Natural killer cell (primary cell): ENCODE results near the gene USP3. TPM values are rescaled to one million over a fixed set of nuclear protein-coding genes. Genes with fewer than 3 reads are reported as not detected.

ENCODE experiments used
- ATAC-seq, 3 donors: fragments of 150-1000 bp in 2 of 3; fragments of 200-7000 bp in 1 of 3; cut with Tn5 transposase; 1 replicate in 1 of 3; 2 replicates in 2 of 3; pipeline ENCODE4 v1.10.0; 2021; ENCODE audit warnings: mild to moderate bottlenecking in 2 of 3, moderate library complexity in 2 of 3
- DNase-seq, 2 donors: peaks; one replicate each; pipeline versions ENCODE4 v3.0.0 to v3.0.0-alpha.2; 2013 to 2021; ENCODE audit warnings: mixed read lengths in 1 of 2
- H3K27ac ChIP-seq: one replicate; pipeline ENCODE4 v1.5.1; 2013; ENCODE audit warnings: mild to moderate bottlenecking, low read length
- H3K27me3 ChIP-seq: one replicate; pipeline ENCODE4 v1.6.1; 2013; ENCODE audit warnings: low read length; ENCODE audit not compliant: control insufficient read depth, insufficient read depth
- H3K36me3 ChIP-seq: one replicate; pipeline ENCODE4 v1.6.1; 2013; ENCODE audit warnings: low read length; ENCODE audit not compliant: control insufficient read depth, insufficient read depth
- H3K4me1 ChIP-seq: one replicate; pipeline ENCODE4 v1.6.1; 2013; ENCODE audit warnings: low read length; ENCODE audit not compliant: control insufficient read depth, insufficient read depth
- H3K4me3 ChIP-seq: one replicate; pipeline ENCODE4 v1.5.1; 2013; ENCODE audit warnings: low read length
- H3K9me3 ChIP-seq: one replicate; pipeline ENCODE4 v1.6.1; 2013; ENCODE audit warnings: low read length; ENCODE audit not compliant: control insufficient read depth, insufficient read depth
- H3K27ac Mint-ChIP-seq, 2 donors: one replicate each; pipeline ENCODE4 v1.8.0; 2022; ENCODE audit warnings: mild to moderate bottlenecking in 2 of 2, mixed read lengths in 2 of 2, moderate library complexity in 1 of 2
- H3K27me3 Mint-ChIP-seq, 2 donors: one replicate each; pipeline ENCODE4 v1.8.0; 2022; ENCODE audit warnings: low read depth in 2 of 2, mixed read lengths in 2 of 2
- H3K36me3 Mint-ChIP-seq: one replicate; pipeline ENCODE4 v1.8.0; 2022; ENCODE audit warnings: mixed read lengths
- H3K4me1 Mint-ChIP-seq, 2 donors: one replicate each; pipeline ENCODE4 v1.8.0; 2022; ENCODE audit warnings: mixed read lengths in 2 of 2
- H3K4me3 Mint-ChIP-seq: one replicate; pipeline ENCODE4 v1.8.0; 2022; ENCODE audit warnings: mild to moderate bottlenecking, moderate library complexity, mixed read lengths
- H3K9me3 Mint-ChIP-seq, 2 donors: one replicate each; pipeline ENCODE4 v1.8.0; 2022; ENCODE audit warnings: mixed read lengths in 2 of 2
- CTCF ChIP-seq: fragments of 200-600 bp; IDR thresholded peaks from one replicate; pipeline ENCODE4 v1.8.0; 2022; ENCODE audit warnings: antibody characterized with exemption
- WGBS: methylation state at CpG from one replicate; pipeline ENCODE4 v1.1.7; 2013; ENCODE audit warnings: missing lambda C conversion rate; ENCODE audit not compliant: insufficient coverage; 5-methylcytosine and 5-hydroxymethylcytosine counted together
- intact Hi-C: fragments of 100-400 bp; cut with micrococcal nuclease; formaldehyde crosslinking; loops from one replicate; pipeline ENCODE4 v1.14.2; 2022
- total RNA-seq, 4 donors: library from RNA; stranded (reverse); fragments of 120-200 nt in 1 of 4; gene quantifications; one replicate each; pipeline versions ENCODE4 v1.2.3 to v1.2.4, GENCODE V29; 2013 to 2022

The USP3 gene
- total RNA-seq, 3 donors from 2014 or later (not counting 1 experiment from before 2014, with no cell fraction given) = 163 to 187 (median 169) TPM

GRCh38 chr15:63476229-63476632, 28.2 kb upstream of the USP3 start:
- Histone ChIP-seq H3K36me3 (no peaks in the 10 kb centered on the region), H3K9me3 (no peaks in the 10 kb centered on the region), H3K27ac (peak overlapping the region; percentile 4), H3K4me1 (peaks cover 46% of the 10 kb centered on the region), H3K4me3 (no peak overlapping the region), H3K27me3 (no peaks in the 10 kb centered on the region)
- no peak overlapping the region for H3K4me3 Mint-ChIP-seq
- H3K36me3 Mint-ChIP-seq = no peaks in the 10 kb centered on the region
- no peak for ATAC-seq
- no peaks in the 10 kb centered on the region for H3K9me3 Mint-ChIP-seq
- H3K4me1 Mint-ChIP-seq = peaks cover 17 to 28% of the 10 kb centered on the region in 2 donors
- TF ChIP-seq CTCF = no peak
- no peak overlapping the region for H3K27ac Mint-ChIP-seq
- intact Hi-C loops = no loop called here
- no peaks in the 10 kb centered on the region for H3K27me3 Mint-ChIP-seq
- WGBS = 83% methylated on average over 1 of the region's 2 CpGs
- DNase-seq = no peak

- Histone ChIP-seq H3K4me3 (no peak overlapping the region), H3K27ac (no peak overlapping the region), H3K27me3 (no peaks in the 10 kb centered on the region), H3K9me3 (no peaks in the 10 kb centered on the region), H3K36me3 (no peaks in the 10 kb centered on the region), H3K4me1 (peaks cover 45% of the 10 kb centered on the region)
- WGBS = 95% methylated on average over 4 of the region's 6 CpGs
- intact Hi-C loops = no loop called here
- DNase-seq = no peak
- no peak overlapping the region for H3K4me3 Mint-ChIP-seq
- H3K9me3 Mint-ChIP-seq = no peaks in the 10 kb centered on the region
- no peak overlapping the region for H3K27ac Mint-ChIP-seq
- H3K27me3 Mint-ChIP-seq = no peaks in the 10 kb centered on the region
- H3K4me1 Mint-ChIP-seq = peaks cover 11 to 15% of the 10 kb centered on the region in 2 donors
- no peak for ATAC-seq
- H3K36me3 Mint-ChIP-seq = no peaks in the 10 kb centered on the region
- no peak for TF ChIP-seq CTCF
These were observed 26.1 kb upstream of the USP3 start for GRCh38 chr15:63478243-63478642.

- Histone ChIP-seq H3K27me3 (no peaks in the 10 kb centered on the region), H3K9me3 (no peaks in the 10 kb centered on the region), H3K4me1 (peaks cover 35% of the 10 kb centered on the region), H3K36me3 (no peaks in the 10 kb centered on the region), H3K27ac (peak overlapping the region; percentile 66), H3K4me3 (no peak overlapping the region)
- no peaks in the 10 kb centered on the region for H3K36me3 Mint-ChIP-seq
- no peak overlapping the region for H3K27ac Mint-ChIP-seq
- DNase-seq (peak in 1 of 2 donors; percentile 42), ATAC-seq (no peak)
- 80% methylated on average over 2 of the region's 2 CpGs for WGBS
- no peaks in the 10 kb centered on the region for H3K9me3 Mint-ChIP-seq
- no peak for TF ChIP-seq CTCF
- intact Hi-C loops = no loop called here
- peaks cover 4 to 5% of the 10 kb centered on the region in 2 donors for H3K4me1 Mint-ChIP-seq
- H3K27me3 Mint-ChIP-seq = no peaks in the 10 kb centered on the region
- no peak overlapping the region for H3K4me3 Mint-ChIP-seq
These were observed 24.0 kb upstream of the USP3 start for GRCh38 chr15:63480441-63480821.

- no peak overlapping the region for H3K4me3 Mint-ChIP-seq
- no peak for ATAC-seq
- intact Hi-C loops = no loop called here
- no peaks in the 10 kb centered on the region for H3K9me3 Mint-ChIP-seq
- 92% methylated on average over 2 of the region's 3 CpGs for WGBS
- no peaks in the 10 kb centered on the region for H3K27me3 ChIP-seq
- no peak overlapping the region for H3K27ac Mint-ChIP-seq
- H3K36me3 ChIP-seq = no peaks in the 10 kb centered on the region
- H3K36me3 Mint-ChIP-seq = no peaks in the 10 kb centered on the region
- TF ChIP-seq CTCF = no peak
- H3K4me1 ChIP-seq = peaks cover 33% of the 10 kb centered on the region
- no peaks in the 10 kb centered on the region for H3K9me3 ChIP-seq
- no peaks in the 10 kb centered on the region for H3K27me3 Mint-ChIP-seq
- peak overlapping the region; percentile 66 for H3K27ac ChIP-seq
- peak in 1 of 2 donors; percentile 38 for DNase-seq
- H3K4me3 ChIP-seq = no peak overlapping the region
- H3K4me1 Mint-ChIP-seq = peaks cover 4 to 5% of the 10 kb centered on the region in 2 donors
These were observed 23.1 kb upstream of the USP3 start for GRCh38 chr15:63481105-63481810.
